ENCODE data around the gene COL19A1. TPM values are rescaled to one million over a fixed set of nuclear protein-coding genes. Genes with fewer than 3 reads are reported as not detected.

The COL19A1 gene
- total RNA-seq, 1 donor from 2014 or later = not detected

DNA sequence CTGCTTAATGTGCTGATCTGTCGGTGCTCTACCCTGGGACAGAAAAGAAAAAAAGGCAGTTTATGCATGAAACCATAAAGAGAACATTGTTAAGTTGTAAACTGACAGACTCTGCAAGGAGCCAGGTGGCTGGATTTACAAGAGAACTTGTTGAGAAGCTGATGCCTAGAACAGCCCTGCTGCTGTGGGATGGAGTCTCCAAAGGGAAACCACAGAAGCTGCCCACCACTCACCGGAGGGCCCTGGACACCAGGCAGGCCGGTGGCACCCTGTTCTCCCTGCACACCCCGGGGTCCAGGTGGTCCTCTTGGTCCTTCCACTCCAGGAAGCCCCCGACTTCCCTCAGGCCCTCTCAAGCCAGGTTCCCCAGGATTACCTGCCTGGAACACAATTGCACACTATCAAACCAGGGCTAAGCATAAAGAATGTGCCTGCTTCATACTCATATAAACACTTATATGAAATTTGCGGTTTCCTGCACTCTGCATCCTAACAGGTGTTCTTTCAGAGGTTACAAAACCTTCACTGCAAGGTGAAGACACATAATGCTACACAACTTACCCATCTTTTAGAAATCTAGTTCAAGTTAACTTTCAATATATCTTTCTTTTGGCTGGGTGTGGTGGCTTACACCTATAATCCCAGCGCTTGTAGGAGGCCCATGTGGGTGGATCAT is 368.3 kb downstream of the COL19A1 start:
- no peak for DNase-seq

DNA sequence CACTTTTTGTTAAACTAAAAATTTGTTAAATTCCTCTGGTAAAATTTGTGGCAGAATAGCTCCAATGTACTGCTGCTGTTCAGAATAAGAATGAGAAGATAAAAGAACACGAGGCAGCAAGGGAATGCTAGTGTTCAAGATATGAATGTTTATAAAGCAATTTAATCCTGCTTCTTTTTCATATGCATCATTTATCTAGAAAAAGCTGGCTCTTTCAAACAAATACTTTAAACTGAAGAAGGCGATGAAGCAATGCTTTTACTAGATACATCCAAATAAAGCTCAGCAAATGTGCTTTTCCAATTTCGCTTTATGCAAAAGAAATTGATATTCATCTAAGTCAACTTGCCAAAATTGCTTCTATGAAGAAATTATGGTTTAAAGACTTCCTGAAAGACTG is 370.0 kb downstream of the COL19A1 start:
- DNase-seq = no peak

DNA sequence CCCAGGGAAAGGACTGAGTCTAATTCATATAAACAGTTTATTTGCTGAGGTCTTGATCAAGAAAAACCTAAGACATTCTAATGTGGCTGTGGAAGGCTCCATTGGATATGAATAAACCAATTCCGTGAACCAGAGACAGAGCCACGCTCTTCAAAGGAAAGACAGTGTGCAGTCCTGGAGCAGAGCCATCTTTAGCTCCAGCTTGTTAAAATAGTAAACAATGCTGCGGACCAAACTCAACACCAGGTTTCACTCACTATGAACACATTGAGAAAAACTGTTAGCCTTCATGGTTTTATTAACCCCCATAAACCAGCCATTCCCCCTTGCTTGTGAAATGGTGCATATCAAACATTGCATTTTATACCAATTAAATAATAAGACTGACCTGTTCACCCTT is 374.7 kb downstream of the COL19A1 start:
- no peak for DNase-seq

DNA sequence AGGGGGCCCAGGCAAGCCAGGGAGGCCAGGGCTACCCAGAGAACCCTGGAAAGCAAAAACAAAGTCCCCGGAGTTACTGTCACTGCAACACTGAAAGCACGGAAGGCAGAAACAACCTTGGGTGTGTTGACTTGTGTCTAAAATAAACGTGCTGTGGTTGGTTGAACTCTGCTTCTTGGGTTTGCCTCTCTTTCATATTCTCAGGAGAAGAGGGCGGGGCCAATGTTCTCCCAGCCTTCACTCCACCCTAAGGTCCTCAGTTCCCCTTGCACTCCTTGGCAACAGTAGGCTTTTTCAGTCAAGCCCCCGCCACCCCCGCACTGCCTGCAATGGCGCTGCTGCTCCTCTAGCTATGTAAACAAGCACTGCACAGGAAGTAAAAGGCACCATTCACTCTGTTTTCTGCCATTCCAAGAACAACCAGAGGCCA is 375.6 kb downstream of the COL19A1 start:
- no peak for DNase-seq

DNA sequence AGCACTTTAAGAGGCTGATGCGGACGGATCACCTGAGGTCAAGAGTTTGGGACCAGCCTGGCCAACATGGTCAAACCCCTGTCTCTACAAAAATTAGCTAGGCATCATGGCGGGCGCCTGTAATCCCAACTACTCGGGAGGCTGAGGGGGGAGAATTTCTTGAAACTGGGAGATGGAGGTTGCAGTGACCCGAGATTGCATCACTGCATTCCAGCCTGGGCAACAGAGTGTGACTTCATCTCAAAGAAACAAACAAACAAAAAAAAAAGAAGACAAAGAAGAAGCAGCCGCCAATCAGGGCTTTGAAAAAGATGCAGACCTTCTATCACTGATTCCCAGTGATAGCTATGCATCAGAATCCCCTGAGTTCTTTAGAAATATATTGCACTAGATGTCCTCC is 379.8 kb downstream of the COL19A1 start:
- no peak for DNase-seq

DNA sequence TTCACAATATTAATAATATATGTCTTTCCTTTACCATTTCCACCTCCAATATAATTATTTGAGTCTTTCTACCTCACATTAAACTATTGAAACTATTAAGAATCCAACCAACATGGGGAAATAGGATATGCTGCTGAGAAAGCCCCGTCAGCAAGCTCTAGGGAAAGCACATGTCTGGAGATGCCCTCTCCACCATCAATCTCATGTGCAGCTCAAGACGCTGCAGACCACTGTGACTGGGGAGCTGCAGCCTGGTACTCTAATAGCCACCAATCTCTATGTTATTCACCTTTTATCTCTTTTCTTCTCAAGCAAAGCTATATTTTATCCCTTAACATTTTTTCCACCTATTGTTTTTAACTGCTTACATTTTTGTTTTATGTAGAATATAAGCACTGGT is 386.2 kb downstream of the COL19A1 start:
- no peak for DNase-seq

DNA sequence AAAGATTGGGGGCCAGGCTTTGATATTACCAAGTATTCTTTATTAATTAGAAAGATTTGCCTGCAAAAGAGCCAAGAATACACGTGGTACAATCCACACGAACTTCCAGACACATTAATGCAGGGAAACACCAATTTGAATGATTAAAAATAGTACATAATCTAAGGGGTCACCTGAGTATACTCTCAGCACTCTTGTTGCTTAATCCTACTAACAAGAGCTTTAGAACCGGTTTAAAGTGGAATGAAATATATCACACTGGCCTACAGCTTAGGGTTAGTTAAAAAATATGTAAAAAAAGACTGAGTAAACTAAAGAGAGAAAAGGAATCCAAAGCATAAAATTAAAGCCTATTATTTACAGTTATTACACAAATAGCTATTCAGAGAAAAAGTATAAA is 387.6 kb downstream of the COL19A1 start:
- DNase-seq = no peak

DNA sequence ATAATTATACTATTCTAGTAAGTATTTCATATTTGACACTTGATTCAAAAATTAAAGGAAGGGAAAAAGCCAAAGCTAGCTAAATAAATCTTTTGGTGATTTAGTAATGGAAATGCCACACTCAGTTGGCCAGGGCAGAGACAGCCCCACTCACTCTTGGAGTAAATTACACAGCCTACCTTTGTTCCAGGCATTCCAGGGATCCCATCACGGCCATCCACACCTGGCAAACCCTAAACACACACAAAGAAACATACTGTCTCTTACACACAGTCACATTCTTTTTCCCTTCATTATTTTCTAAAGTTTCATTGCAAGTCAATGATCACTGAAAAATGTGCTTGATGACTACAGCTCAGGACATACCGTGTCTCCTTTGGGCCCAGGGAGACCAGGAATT is 388.4 kb downstream of the COL19A1 start:
- DNase-seq = no peak

DNA sequence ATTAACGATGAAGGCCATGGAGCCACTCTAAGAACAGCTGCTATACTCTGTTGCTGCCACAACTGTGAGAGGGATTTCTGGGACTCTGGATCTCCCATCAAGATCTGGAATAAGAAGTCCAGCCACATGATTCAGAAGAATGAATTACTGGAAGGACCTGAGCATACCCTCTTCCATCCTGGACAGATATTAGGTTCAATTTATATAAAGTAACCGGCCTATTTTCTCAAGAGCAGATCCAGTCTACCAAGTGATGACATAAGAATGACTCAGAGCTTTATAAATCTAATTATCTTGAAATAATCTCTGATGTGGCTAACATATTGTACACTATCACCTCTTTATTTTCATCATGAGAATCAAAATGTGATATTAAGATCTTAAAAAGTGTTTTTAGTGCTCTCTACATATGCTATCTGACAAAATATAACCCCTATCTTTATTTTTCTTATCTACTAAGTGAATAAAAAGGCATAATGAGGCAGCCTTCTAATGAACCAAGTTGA is 391.5 kb downstream of the COL19A1 start:
- no peak for DNase-seq

DNA sequence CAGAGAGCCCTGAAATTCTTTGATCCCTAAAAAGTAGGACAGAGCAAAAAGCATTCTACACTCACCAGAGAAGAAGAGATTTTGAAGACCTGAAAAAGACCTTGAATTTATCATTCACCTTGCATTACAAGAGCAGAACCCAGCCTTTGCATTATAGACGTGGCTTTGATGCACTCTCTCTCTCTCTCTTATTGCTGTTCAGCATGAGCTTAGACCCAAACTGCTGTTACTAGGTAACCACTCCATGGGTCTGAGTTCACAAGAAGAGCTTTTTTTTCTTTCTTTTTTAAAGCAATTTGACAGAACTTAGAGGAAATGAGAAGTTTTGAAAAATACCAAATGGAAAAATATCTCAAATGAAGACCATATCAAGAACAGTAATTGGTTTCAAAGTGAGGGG is 392.1 kb downstream of the COL19A1 start:
- DNase-seq = no peak

Other genes starting within 250 kb of the COL19A1 start
- gene LMBRD1, start 69.5 kb upstream of the COL19A1 start, total RNA-seq = 23.0 and 28.0 TPM in 2 replicates

Measured in dermis blood vessel endothelial cell (primary cell).